ENCODE measurements around the gene ORAI2.
"Not testable (repeated sequence)": the region's sequence is repeated elsewhere in the genome, so short reads cannot be mapped to it uniquely, and the experiment has no call there.

Gene ORAI2

GRCh38 chr7:102463841-102464576, 30.6 kb downstream of the ORAI2 start:
- no peak for TF ChIP-seq POLR2A (IDR thresholded peaks at IDR 0.05; ENCODE audit: low read depth, low read length)
- DNase-seq (ENCODE audit: insufficient read length, low spot score) (no peak), FAIRE-seq (no peak)

- peak; percentile 98 for DNase-seq (ENCODE audit: insufficient read length, low spot score)
- no peak for FAIRE-seq
- TF ChIP-seq POLR2A (IDR thresholded peaks at IDR 0.05; ENCODE audit: low read depth, low read length) = peak; percentile 97
These were observed 31.4 kb downstream of the ORAI2 start, which contains the start of the genes ALKBH4 and LRWD1 for GRCh38 chr7:102464577-102465280. TSS of gene ALKBH4 (minus strand) at chr7:102464863. CDS start at chr7:102464836, 27 bp downstream. TSS of gene LRWD1 (plus strand) at chr7:102464984. CDS start at chr7:102465081, 97 bp downstream.

- TF ChIP-seq POLR2A (IDR thresholded peaks at IDR 0.05; ENCODE audit: low read depth, low read length) = no peak
- DNase-seq (ENCODE audit: insufficient read length, low spot score) (no peak), FAIRE-seq (no peak)
These were observed 32.7 kb downstream of the ORAI2 start for GRCh38 chr7:102466097-102466496.

GRCh38 chr7:102467581-102468477, 34.5 kb downstream of the ORAI2 start:
- DNase-seq (ENCODE audit: insufficient read length, low spot score) = no peak
- no peak for FAIRE-seq
- TF ChIP-seq POLR2A (IDR thresholded peaks at IDR 0.05; ENCODE audit: low read depth, low read length) = no peak

- no peak for TF ChIP-seq POLR2A (IDR thresholded peaks at IDR 0.05; ENCODE audit: low read depth, low read length)
- DNase-seq (ENCODE audit: insufficient read length, low spot score) = no peak
These were observed 35.3 kb downstream of the ORAI2 start for GRCh38 chr7:102468478-102469350.

GRCh38 chr7:102469351-102469971, 36.1 kb downstream of the ORAI2 start:
- DNase-seq (ENCODE audit: insufficient read length, low spot score) (no peak), FAIRE-seq (no peak)
- TF ChIP-seq POLR2A (IDR thresholded peaks at IDR 0.05; ENCODE audit: low read depth, low read length) = no peak

More at GRCh38 chr7:102468478-102469350, 35.3 kb downstream of the ORAI2 start:
- no peak for FAIRE-seq

- DNase-seq (ENCODE audit: insufficient read length, low spot score) = no peak
- TF ChIP-seq POLR2A (IDR thresholded peaks at IDR 0.05; ENCODE audit: low read depth, low read length) = no peak
- FAIRE-seq = no peak
These were observed 36.8 kb downstream of the ORAI2 start for GRCh38 chr7:102469972-102470825.

GRCh38 chr7:102471791-102472125, 38.4 kb downstream of the ORAI2 start:
- no peak for TF ChIP-seq POLR2A (IDR thresholded peaks at IDR 0.05; ENCODE audit: low read depth, low read length)
- DNase-seq (ENCODE audit: insufficient read length, low spot score) (no peak), FAIRE-seq (no peak)

- FAIRE-seq = no peak
- TF ChIP-seq POLR2A (IDR thresholded peaks at IDR 0.05; ENCODE audit: low read depth, low read length) = 0 out of 2 replicates have a peak, but pooled peaks have one; percentile 6
- no peak for DNase-seq (ENCODE audit: insufficient read length, low spot score)
These were observed 39.0 kb downstream of the ORAI2 start for GRCh38 chr7:102472126-102473041.

GRCh38 chr7:102473271-102473991, 40.1 kb downstream of the ORAI2 start:
- TF ChIP-seq POLR2A (IDR thresholded peaks at IDR 0.05; ENCODE audit: low read depth, low read length) = no peak
- FAIRE-seq (no peak), DNase-seq (ENCODE audit: insufficient read length, low spot score) (no peak)

- not testable (repeated sequence) for DNase-seq (ENCODE audit: insufficient read length, low spot score); FAIRE-seq
These were observed 40.7 kb downstream of the ORAI2 start for GRCh38 chr7:102474116-102474515.

- DNase-seq (ENCODE audit: insufficient read length, low spot score); FAIRE-seq: not testable (repeated sequence)
These were observed 41.5 kb downstream of the ORAI2 start for GRCh38 chr7:102474736-102475435.

- not testable (repeated sequence) for DNase-seq (ENCODE audit: insufficient read length, low spot score)
These were observed 45.2 kb downstream of the ORAI2 start, which contains the start of gene POLR2J for GRCh38 chr7:102478314-102479208. TSS of gene POLR2J (minus strand) at chr7:102478922. CDS start at chr7:102478860, 62 bp downstream.

GRCh38 chr7:102479209-102479584, 45.8 kb downstream of the ORAI2 start:
- not testable (repeated sequence) for DNase-seq (ENCODE audit: insufficient read length, low spot score); FAIRE-seq

More at GRCh38 chr7:102478314-102479208, 45.2 kb downstream of the ORAI2 start, which contains the start of gene POLR2J:
- peak; percentile 75 for FAIRE-seq

Data from H54 (cell line).